Thoracic aorta (tissue), 2 donors: ENCODE data around the gene UACA. TPM values are rescaled to one million over a fixed set of nuclear protein-coding genes. Genes with fewer than 3 reads are reported as not detected.

Experiments
- ATAC-seq: fragments of 150-250 bp; one replicate; pipeline ENCODE4 v1.8.0; 2017; ENCODE audit warnings: low read depth; ENCODE audit not compliant: insufficient number of reproducible peaks, low FRiP score
- DNase-seq: peaks from one replicate; pipeline ENCODE4 v3.0.0-alpha.2; 2020; ENCODE audit warnings: low spot score
- H3K27ac ChIP-seq, 2 donors: fragments of 200-600 bp; sonication (generic); 1 replicate in 1 of 2; 2 replicates in 1 of 2; pipeline ENCODE4 v1.5.1; 2016; ENCODE audit warnings: mild to moderate bottlenecking in 2 of 2, moderate library complexity in 2 of 2
- H3K27me3 ChIP-seq: fragments of 200-600 bp; sonication (generic); replicated peaks from 2 replicates; pipeline ENCODE4 v1.6.0; 2016; ENCODE audit warnings: mild to moderate bottlenecking; ENCODE audit not compliant: insufficient read depth
- H3K36me3 ChIP-seq: fragments of 200-600 bp; sonication (generic); one replicate; pipeline ENCODE4 v1.5.1; 2016
- H3K4me1 ChIP-seq, 2 donors: fragments of 200-600 bp; sonication (generic); 1 replicate in 1 of 2; 2 replicates in 1 of 2; pipeline versions ENCODE4 v1.5.1 to v1.6.0; 2016; ENCODE audit warnings: low read depth in 2 of 2, mild to moderate bottlenecking in 1 of 2; ENCODE audit not compliant: control insufficient read depth in 1 of 2
- H3K4me3 ChIP-seq: fragments of 200-600 bp; sonication (generic); 2 replicates; pipeline ENCODE4 v1.5.1; 2016; ENCODE audit warnings: mild to moderate bottlenecking
- H3K9me3 ChIP-seq: fragments of 200-600 bp; sonication (generic); 2 replicates; pipeline ENCODE4 v1.5.1; 2016
- total RNA-seq, 2 donors: library from RNA; depleted of rRNA; stranded (reverse); fragments of >200 nt; gene quantifications; one replicate each; pipeline versions ENCODE4 v1.1.0 to v1.2.3, GENCODE V29; 2016
- TF ChIP-seq, protein P1 (sequence below): fragments of 200-600 bp; sonication (generic); IDR thresholded peaks from one replicate; pipeline ENCODE4 v1.5.1; 2019; ENCODE audit warnings: antibody characterized with exemption

The UACA gene
- total RNA-seq, 2 donors from 2014 or later, result 107 to 118 TPM

DNA sequence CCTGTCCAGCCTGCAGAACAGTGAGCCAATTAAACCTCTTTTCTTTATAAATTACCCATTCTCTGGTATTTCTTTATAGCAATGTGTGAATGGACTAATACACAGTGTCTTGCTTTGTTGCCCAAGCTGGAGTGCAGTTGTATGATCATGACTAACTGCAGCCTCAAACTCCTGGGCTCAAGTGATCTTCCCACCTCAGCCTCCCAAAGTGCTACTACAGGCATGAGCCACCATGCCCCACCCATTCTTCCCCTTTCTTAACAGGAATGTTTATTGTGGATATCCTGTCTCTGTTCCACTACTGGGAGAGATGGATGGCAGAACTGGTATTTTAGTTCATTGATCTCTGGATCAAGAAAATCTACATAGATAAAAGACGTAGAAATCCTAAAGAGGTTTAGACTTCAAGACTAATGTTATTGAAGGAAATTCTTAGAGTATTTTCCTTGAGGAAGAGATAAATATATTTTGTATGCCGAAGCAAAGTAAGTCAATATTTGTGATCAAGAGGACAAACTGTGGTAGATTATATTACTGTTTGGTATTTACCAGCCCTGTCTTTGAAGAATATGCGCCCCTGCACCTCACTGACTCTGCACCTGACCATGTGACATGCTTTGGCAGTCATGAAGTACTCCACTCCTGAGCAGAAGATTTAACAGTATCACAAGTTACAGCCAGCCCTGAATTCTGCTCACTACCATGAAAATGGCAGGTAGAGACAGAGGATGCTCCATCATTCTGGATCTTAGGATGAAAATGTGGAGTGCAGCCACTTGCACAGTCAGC, 42.9 kb downstream of the UACA start:
- TF ChIP-seq, protein P1, sequence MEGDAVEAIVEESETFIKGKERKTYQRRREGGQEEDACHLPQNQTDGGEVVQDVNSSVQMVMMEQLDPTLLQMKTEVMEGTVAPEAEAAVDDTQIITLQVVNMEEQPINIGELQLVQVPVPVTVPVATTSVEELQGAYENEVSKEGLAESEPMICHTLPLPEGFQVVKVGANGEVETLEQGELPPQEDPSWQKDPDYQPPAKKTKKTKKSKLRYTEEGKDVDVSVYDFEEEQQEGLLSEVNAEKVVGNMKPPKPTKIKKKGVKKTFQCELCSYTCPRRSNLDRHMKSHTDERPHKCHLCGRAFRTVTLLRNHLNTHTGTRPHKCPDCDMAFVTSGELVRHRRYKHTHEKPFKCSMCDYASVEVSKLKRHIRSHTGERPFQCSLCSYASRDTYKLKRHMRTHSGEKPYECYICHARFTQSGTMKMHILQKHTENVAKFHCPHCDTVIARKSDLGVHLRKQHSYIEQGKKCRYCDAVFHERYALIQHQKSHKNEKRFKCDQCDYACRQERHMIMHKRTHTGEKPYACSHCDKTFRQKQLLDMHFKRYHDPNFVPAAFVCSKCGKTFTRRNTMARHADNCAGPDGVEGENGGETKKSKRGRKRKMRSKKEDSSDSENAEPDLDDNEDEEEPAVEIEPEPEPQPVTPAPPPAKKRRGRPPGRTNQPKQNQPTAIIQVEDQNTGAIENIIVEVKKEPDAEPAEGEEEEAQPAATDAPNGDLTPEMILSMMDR, result no peak
- ATAC-seq (no peak), DNase-seq (no peak)
- Histone ChIP-seq H3K36me3 (no peaks in the 10 kb centered on the region), H3K27me3 (no peaks in the 10 kb centered on the region), H3K4me3 (no peak overlapping the region), H3K9me3 (no peaks in the 10 kb centered on the region), H3K4me1 (peaks cover 9 to 35% of the 10 kb centered on the region in 2 donors), H3K27ac (peak overlapping the region; percentile 7 to 23)

- no peaks in the 10 kb centered on the region for H3K36me3 ChIP-seq
- ATAC-seq, result no peak
- no peaks in the 10 kb centered on the region for H3K27me3 ChIP-seq
- TF ChIP-seq, protein P1, result no peak
- no peaks in the 10 kb centered on the region for H3K9me3 ChIP-seq
- peaks cover 34 to 58% of the 10 kb centered on the region in 2 donors for H3K4me1 ChIP-seq
- no peak overlapping the region for H3K4me3 ChIP-seq
- DNase-seq, result no peak
- H3K27ac ChIP-seq, result peak overlapping the region; percentile 21 to 68
Measured at GRCh38 chr15:70717237-70717793, 46.0 kb downstream of the UACA start.

- H3K9me3 ChIP-seq, result no peaks in the 10 kb centered on the region
- DNase-seq, result no peak
- H3K36me3 ChIP-seq, result no peaks in the 10 kb centered on the region
- TF ChIP-seq, protein P1, result no peak
- H3K4me3 ChIP-seq, result no peak overlapping the region
- H3K27me3 ChIP-seq, result no peaks in the 10 kb centered on the region
- H3K4me1 ChIP-seq, result peaks cover 37 to 68% of the 10 kb centered on the region in 2 donors
- no peak for ATAC-seq
- peak overlapping the region; percentile 61 to 68 for H3K27ac ChIP-seq
Measured at GRCh38 chr15:70715840-70716485, 47.4 kb downstream of the UACA start.

- Histone ChIP-seq H3K9me3 (no peaks in the 10 kb centered on the region), H3K4me3 (peak overlapping the region; percentile 24), H3K27ac (peak overlapping the region; percentile 61), H3K36me3 (no peaks in the 10 kb centered on the region), H3K4me1 (peaks cover 37 to 68% of the 10 kb centered on the region in 2 donors), H3K27me3 (no peaks in the 10 kb centered on the region)
- ATAC-seq, result no peak
- TF ChIP-seq, protein P1, result no peak
- no peak for DNase-seq
Measured at GRCh38 chr15:70714565-70714964, 48.8 kb downstream of the UACA start.

DNA sequence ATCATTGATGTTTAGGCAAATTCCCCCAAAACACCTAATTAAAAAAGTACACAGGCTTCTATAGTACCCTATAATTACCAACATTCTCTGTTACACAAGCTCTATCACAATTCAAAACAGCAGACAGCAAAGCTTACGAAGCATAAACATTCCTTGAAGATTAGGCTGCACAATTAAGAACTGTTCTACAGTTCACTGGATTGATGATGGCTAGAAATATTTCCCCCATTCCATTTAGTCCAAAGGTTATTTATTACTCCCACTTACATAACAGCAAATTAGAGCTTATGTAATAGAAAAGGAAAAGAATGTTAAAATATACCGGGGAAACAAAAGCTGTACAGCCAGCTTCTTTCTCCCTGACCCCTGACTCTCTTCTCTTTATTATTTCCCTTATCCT, 49.3 kb downstream of the UACA start:
- H3K36me3 ChIP-seq, result no peaks in the 10 kb centered on the region
- TF ChIP-seq, protein P1, result no peak
- no peak for DNase-seq
- H3K27me3 ChIP-seq, result no peaks in the 10 kb centered on the region
- peak overlapping the region; percentile 24 for H3K4me3 ChIP-seq
- H3K27ac ChIP-seq, result peak overlapping the region; percentile 61
- H3K9me3 ChIP-seq, result no peaks in the 10 kb centered on the region
- ATAC-seq, result no peak
- H3K4me1 ChIP-seq, result peaks cover 37 to 68% of the 10 kb centered on the region in 2 donors
